Left lung (tissue), 10 donors: Measurements from ENCODE around the gene TMTC2. TPM values are rescaled to one million over a fixed set of nuclear protein-coding genes. Genes with fewer than 3 reads are reported as not detected.

Source experiments
- ATAC-seq: fragments of 200-7000 bp; cut with Tn5 transposase; one replicate; pipeline ENCODE4 v1.9.1; 2020; ENCODE audit warnings: moderate library complexity
- DNase-seq, 4 donors: peaks; one replicate each; pipeline ENCODE4 v3.0.0-alpha.2; 2013 to 2020
- H3K27ac ChIP-seq, 2 donors: fragments of 200-600 bp; sonication (generic) in 1 of 2; one replicate each; pipeline versions ENCODE4 v1.5.0 to v1.8.0; 2020 to 2021
- H3K27me3 ChIP-seq, 2 donors: fragments of 200-600 bp; sonication (generic) in 1 of 2; one replicate each; pipeline versions ENCODE4 v1.5.0 to v1.8.0; 2020 to 2021
- H3K36me3 ChIP-seq, 2 donors: fragments of 200-600 bp; sonication (generic) in 1 of 2; one replicate each; pipeline versions ENCODE4 v1.5.0 to v1.8.0; 2020 to 2021
- H3K4me1 ChIP-seq, 2 donors: fragments of 200-600 bp; one replicate each; pipeline ENCODE4 v1.8.0; 2021
- H3K4me3 ChIP-seq, 2 donors: fragments of 200-600 bp; sonication (generic) in 1 of 2; one replicate each; pipeline versions ENCODE4 v1.5.0 to v1.8.0; 2020 to 2021; ENCODE audit warnings: mild to moderate bottlenecking in 1 of 2
- H3K9me3 ChIP-seq, 2 donors: fragments of 200-600 bp; sonication (generic) in 1 of 2; one replicate each; pipeline versions ENCODE4 v1.5.0 to v1.8.0; 2020 to 2021
- CTCF ChIP-seq, 2 donors: fragments of 200-600 bp; sonication (generic) in 1 of 2; IDR thresholded peaks; one replicate each; pipeline versions ENCODE4 v1.5.0 to v1.8.0; 2021; ENCODE audit warnings: antibody characterized with exemption in 2 of 2
- intact Hi-C, 2 donors: fragments of 100-400 bp; cut with DNase I; formaldehyde crosslinking; loops; one replicate each; pipeline versions ENCODE4 v1.11.2 to v1.14.2; 2022
- polyA plus RNA-seq, 6 donors: library from polyadenylated mRNA; unstranded; fragments of 120-200 nt; gene quantifications; one replicate each; pipeline ENCODE4 v1.2.1, GENCODE V29; 2013; ENCODE audit not compliant: insufficient read length in 6 of 6
- total RNA-seq, 2 donors: library from RNA; stranded (reverse); fragmentation: NEBNext Ultra II Directional; extraction: Animal tissue kit (Norgen Biotek cat#: 25700); gene quantifications; one replicate each; pipeline ENCODE4 v1.2.1, GENCODE V29; 2021
- donor health status: DM: no; HTN: yes; CAD: no.
- donor health status: DM: no; HTN: no; CAD: no.

Gene TMTC2
- total and polyA plus RNA-seq, 8 donors, result 17.2 to 46.1 (median 39.3) TPM

- Histone ChIP-seq H3K4me3 (no peak overlapping the region), H3K9me3 (no peaks in the 10 kb centered on the region), H3K27me3 (no peaks in the 10 kb centered on the region), H3K4me1 (peaks cover 1 to 4% of the 10 kb centered on the region in 2 donors), H3K27ac (no peak overlapping the region), H3K36me3 (no peaks in the 10 kb centered on the region)
- no peak for TF ChIP-seq CTCF (IDR thresholded peaks at IDR 0.05)
- ATAC-seq (no peak), DNase-seq (no peak)
- intact Hi-C loops, result no loop called here
Measured at GRCh38 chr12:82862876-82863649, 176.4 kb downstream of the TMTC2 start.

- H3K4me3 ChIP-seq, result no peak overlapping the region
- H3K36me3 ChIP-seq, result no peaks in the 10 kb centered on the region
- H3K4me1 ChIP-seq, result no peaks in the 10 kb centered on the region
- no peak for DNase-seq
- no peaks in the 10 kb centered on the region for H3K27me3 ChIP-seq
- TF ChIP-seq CTCF (IDR thresholded peaks at IDR 0.05), result no peak
- no peaks in the 10 kb centered on the region for H3K9me3 ChIP-seq
- ATAC-seq, result no peak
- intact Hi-C loops, result no loop called here
- H3K27ac ChIP-seq, result no peak overlapping the region
Measured at GRCh38 chr12:82866227-82866775, 179.6 kb downstream of the TMTC2 start.

GRCh38 chr12:82866946-82867345 is 180.2 kb downstream of the TMTC2 start:
- ATAC-seq (no peak), DNase-seq (no peak)
- H3K9me3 ChIP-seq, result no peaks in the 10 kb centered on the region
- H3K4me1 ChIP-seq, result no peaks in the 10 kb centered on the region
- no peak for TF ChIP-seq CTCF (IDR thresholded peaks at IDR 0.05)
- H3K27ac ChIP-seq, result no peak overlapping the region
- H3K27me3 ChIP-seq, result no peaks in the 10 kb centered on the region
- intact Hi-C loops, result no loop called here
- H3K4me3 ChIP-seq, result no peak overlapping the region
- H3K36me3 ChIP-seq, result no peaks in the 10 kb centered on the region

- H3K4me3 ChIP-seq, result no peak overlapping the region
- no peaks in the 10 kb centered on the region for H3K36me3 ChIP-seq
- intact Hi-C loops, result no loop called here
- H3K27ac ChIP-seq, result no peak overlapping the region
- no peak for ATAC-seq
- H3K4me1 ChIP-seq, result no peaks in the 10 kb centered on the region
- no peaks in the 10 kb centered on the region for H3K27me3 ChIP-seq
- H3K9me3 ChIP-seq, result no peaks in the 10 kb centered on the region
- TF ChIP-seq CTCF (IDR thresholded peaks at IDR 0.05), result no peak
- DNase-seq, result no peak
Measured at GRCh38 chr12:82867762-82868500, 181.2 kb downstream of the TMTC2 start.

- Histone ChIP-seq H3K9me3 (no peaks in the 10 kb centered on the region), H3K36me3 (no peaks in the 10 kb centered on the region), H3K4me1 (no peaks in the 10 kb centered on the region), H3K27me3 (no peaks in the 10 kb centered on the region), H3K4me3 (no peak overlapping the region), H3K27ac (no peak overlapping the region)
- TF ChIP-seq CTCF (IDR thresholded peaks at IDR 0.05), result no peak
- intact Hi-C loops, result no loop called here
- DNase-seq, result no peak
- no peak for ATAC-seq
Measured at GRCh38 chr12:82870771-82871377, 184.2 kb downstream of the TMTC2 start.
